Naive thymus-derived CD4-positive, alpha-beta T cell (primary cell): Measurements from ENCODE around the gene ING1. TPM values are rescaled to one million over a fixed set of nuclear protein-coding genes. Genes with fewer than 3 reads are reported as not detected.
"Not testable (repeated sequence)": the region's sequence is repeated elsewhere in the genome, so short reads cannot be mapped to it uniquely, and the experiment has no call there.

Source experiments
- ATAC-seq: fragments of 150-1000 bp; cut with Tn5 transposase; 2 replicates; pipeline ENCODE4 v1.10.0; 2021; ENCODE audit warnings: mild to moderate bottlenecking, moderate library complexity
- CTCF ChIA-PET: fragments of 350-600 bp; sonication (Branson Sonifier 250); formaldehyde crosslinking; loops from one replicate; lab custom pipeline; 2021; ENCODE audit warnings: antibody characterized with exemption; lab: Charles Lee
- POLR2A ChIA-PET: fragments of 350-600 bp; sonication (Branson Sonifier 250); formaldehyde crosslinking; loops from one replicate; lab custom pipeline; 2021; ENCODE audit warnings: antibody characterized with exemption, inconsistent platforms; lab: Charles Lee
- DNase-seq, 9 donors: peaks; one replicate each; pipeline versions ENCODE4 v3.0.0 to v3.0.0-alpha.2; 2020 to 2022; ENCODE audit warnings: mixed read lengths in 1 of 9
- H3K27ac ChIP-seq: one replicate; pipeline ENCODE4 v1.7.0; 2013; ENCODE audit warnings: mild to moderate bottlenecking, low read depth, low read length, moderate library complexity
- H3K27me3 ChIP-seq, 2 donors: one replicate each; pipeline ENCODE4 v1.7.0; 2013; ENCODE audit warnings: low read length in 2 of 2, mild to moderate bottlenecking in 2 of 2, moderate library complexity in 2 of 2; ENCODE audit not compliant: control insufficient read depth in 2 of 2, insufficient read depth in 2 of 2
- H3K36me3 ChIP-seq, 3 experiments: 1 replicate in 2 of 3; 2 replicates in 1 of 3; pipeline ENCODE4 v1.7.0; 2013; ENCODE audit warnings: low read length in 3 of 3, mild to moderate bottlenecking in 3 of 3, moderate library complexity in 1 of 3; ENCODE audit not compliant: insufficient read depth in 3 of 3, control insufficient read depth in 2 of 3
- H3K4me1 ChIP-seq, 2 donors: one replicate each; pipeline ENCODE4 v1.7.0; 2013; ENCODE audit warnings: low read length in 2 of 2, mild to moderate bottlenecking in 2 of 2, moderate library complexity in 1 of 2; ENCODE audit not compliant: control insufficient read depth in 2 of 2, insufficient read depth in 2 of 2
- H3K4me3 ChIP-seq: 2 replicates; pipeline ENCODE4 v1.7.0; 2013; ENCODE audit warnings: mild to moderate bottlenecking, low read length
- H3K9me3 ChIP-seq, 3 experiments: 1 replicate in 2 of 3; 2 replicates in 1 of 3; pipeline ENCODE4 v1.7.0; 2013; ENCODE audit warnings: low read length in 3 of 3; ENCODE audit not compliant: control insufficient read depth in 2 of 3
- H3K27ac Mint-ChIP-seq, 9 donors: one replicate each; pipeline ENCODE4 v1.8.0; 2020 to 2022; ENCODE audit warnings: mixed read lengths in 9 of 9, mild to moderate bottlenecking in 8 of 9, moderate library complexity in 5 of 9, inconsistent platforms in 2 of 9
- H3K27me3 Mint-ChIP-seq, 5 donors: one replicate each; pipeline ENCODE4 v1.8.0; 2021 to 2022; ENCODE audit warnings: mixed read lengths in 5 of 5, mild to moderate bottlenecking in 1 of 5
- H3K36me3 Mint-ChIP-seq, 5 donors: one replicate each; pipeline ENCODE4 v1.8.0; 2020 to 2022; ENCODE audit warnings: mixed read lengths in 5 of 5, mild to moderate bottlenecking in 3 of 5, inconsistent platforms in 1 of 5
- H3K4me1 Mint-ChIP-seq, 7 donors: one replicate each; pipeline ENCODE4 v1.8.0; 2020 to 2022; ENCODE audit warnings: mixed read lengths in 7 of 7, mild to moderate bottlenecking in 3 of 7, inconsistent platforms in 1 of 7
- H3K4me3 Mint-ChIP-seq, 10 donors: one replicate each; pipeline ENCODE4 v1.8.0; 2020 to 2022; ENCODE audit warnings: mild to moderate bottlenecking in 10 of 10, mixed read lengths in 10 of 10, moderate library complexity in 6 of 10, inconsistent platforms in 2 of 10
- H3K9me3 Mint-ChIP-seq, 11 donors: one replicate each; pipeline ENCODE4 v1.8.0; 2020 to 2022; ENCODE audit warnings: mixed read lengths in 11 of 11, mild to moderate bottlenecking in 4 of 11, inconsistent platforms in 1 of 11, moderate library complexity in 1 of 11
- intact Hi-C, 2 donors: fragments of 100-400 bp; cut with micrococcal nuclease; formaldehyde crosslinking; loops; one replicate each; pipeline ENCODE4 v1.15.1; 2023
- polyA plus RNA-seq, 2 donors: library from polyadenylated mRNA; unstranded; fragments of 300-500 nt; fragmentation: Illumina TruSeq; gene quantifications; one replicate each; pipeline ENCODE4 v1.2.3, GENCODE V29; 2021
- total RNA-seq, 6 experiments: library from RNA in 5 of 6; stranded (reverse) in 5 of 6; gene quantifications; 1 replicate in 5 of 6; 2 replicates in 1 of 6; pipeline ENCODE4 v1.2.3 and lab custom pipeline; 2021 to 2026

Gene ING1
- total and polyA plus RNA-seq, 7 experiments from 2014 or later: 9.1 to 33.8 (median 21.8) TPM

DNA sequence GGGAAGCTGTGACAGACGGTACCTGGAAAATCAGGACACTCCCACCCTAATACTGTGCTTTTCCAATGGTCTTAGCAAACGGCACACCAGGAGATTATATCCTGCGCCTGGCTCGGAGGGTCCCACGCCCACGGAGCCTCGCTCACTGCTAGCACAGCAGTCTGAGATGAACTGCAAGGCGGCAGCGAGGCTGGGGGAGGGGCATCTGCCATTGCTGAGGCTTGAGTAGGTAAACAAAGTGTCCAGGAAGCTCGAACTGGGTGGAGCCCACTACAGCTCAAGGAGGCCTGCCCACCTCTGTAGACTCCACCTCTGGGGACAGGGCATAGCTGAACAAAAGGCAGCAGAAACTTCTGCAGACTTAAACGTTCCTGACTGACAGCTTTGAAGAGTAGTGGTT is 43.7 kb upstream of the ING1 start:
- H3K36me3 ChIP-seq: peaks cover 0 to 39% (median 0%) of the 10 kb centered on the region in 3 experiments
- H3K27ac Mint-ChIP-seq, H3K9me3 Mint-ChIP-seq, ATAC-seq, H3K4me3 ChIP-seq, H3K4me1 ChIP-seq, H3K27me3 ChIP-seq, H3K4me3 Mint-ChIP-seq, H3K27me3 Mint-ChIP-seq, H3K9me3 ChIP-seq, DNase-seq, H3K27ac ChIP-seq, intact Hi-C loops: not testable (repeated sequence)
- ChIA-PET CTCF (interaction anchor here (0.7 kb wide), 1 partner anchor 89 kb away, joined by 3 read pairs; no protein-coding TSS in a partner anchor), POLR2A (interaction anchor here (0.6 kb wide), 1 partner anchor 245 kb away, joined by 3 read pairs; the partner anchor contains the start of gene ANKRD10)
- peaks cover 17 to 78% (median 46%) of the 10 kb centered on the region in 5 donors for H3K36me3 Mint-ChIP-seq
- H3K4me1 Mint-ChIP-seq: peaks cover 4 to 33% (median 22%) of the 10 kb centered on the region in 7 donors

DNA sequence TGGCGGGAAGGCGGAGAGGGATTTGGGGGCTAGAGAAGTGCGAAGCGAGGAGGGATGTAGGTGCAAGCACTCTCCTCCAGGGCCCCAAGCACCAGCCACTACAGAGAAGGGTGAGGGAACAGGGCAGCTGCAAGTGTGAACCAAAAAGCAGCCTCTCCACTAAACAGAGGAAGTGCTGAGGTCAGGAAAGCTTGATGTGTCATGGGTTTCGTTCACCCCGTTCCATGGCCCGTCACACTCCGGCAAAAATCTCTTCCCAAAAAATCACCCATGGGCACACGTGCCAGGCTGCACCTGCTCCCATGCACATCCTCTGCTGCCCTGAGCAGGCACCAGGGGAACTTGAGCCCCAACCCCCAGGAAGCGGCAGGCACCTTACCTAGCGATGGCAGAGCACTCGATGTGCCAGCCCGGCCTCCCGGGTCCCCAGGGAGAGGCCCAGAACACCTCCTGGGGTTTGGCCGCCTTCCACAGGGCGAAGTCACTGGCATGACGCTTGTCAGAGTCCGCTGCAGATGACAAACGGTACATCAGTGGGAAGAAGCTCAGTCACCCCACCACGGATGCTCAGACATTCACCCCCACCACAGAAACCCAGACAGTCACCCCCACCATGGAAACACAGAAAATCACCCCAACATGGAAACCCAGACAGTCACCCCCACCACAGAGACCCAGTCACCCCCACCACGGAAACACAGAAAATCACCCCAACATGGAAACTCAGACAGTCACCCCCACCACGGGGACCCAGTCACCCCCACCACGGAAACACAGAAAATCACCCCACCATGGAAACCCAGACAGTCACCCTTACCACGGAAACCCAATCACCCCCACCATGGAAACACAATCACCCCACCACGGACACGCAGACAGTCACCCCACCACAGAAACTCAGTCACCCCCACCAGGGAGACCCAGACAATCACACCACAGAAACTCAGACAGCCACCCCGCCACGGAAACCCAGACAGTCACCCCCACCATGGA is 36.6 kb upstream of the ING1 start:
- H3K9me3 ChIP-seq: no peaks in the 10 kb centered on the region
- no peak overlapping the region for H3K4me3 ChIP-seq
- no peaks in the 10 kb centered on the region for H3K4me1 ChIP-seq
- Mint-ChIP-seq H3K27me3 (no peaks in the 10 kb centered on the region), H3K9me3 (no peaks in the 10 kb centered on the region), H3K4me1 (peaks cover 9 to 33% (median 20%) of the 10 kb centered on the region in 7 donors), H3K27ac (no peak overlapping the region), H3K4me3 (no peak overlapping the region), H3K36me3 (peaks cover 6 to 69% (median 44%) of the 10 kb centered on the region in 5 donors)
- peaks cover 0 to 54% (median 15%) of the 10 kb centered on the region in 3 experiments for H3K36me3 ChIP-seq
- ChIA-PET POLR2A (no interaction called here), CTCF (no interaction called here)
- no peaks in the 10 kb centered on the region for H3K27me3 ChIP-seq
- intact Hi-C loops: no loop called here
- peak; percentile 77 for ATAC-seq
- no peak for DNase-seq
- H3K27ac ChIP-seq: no peak overlapping the region

DNA sequence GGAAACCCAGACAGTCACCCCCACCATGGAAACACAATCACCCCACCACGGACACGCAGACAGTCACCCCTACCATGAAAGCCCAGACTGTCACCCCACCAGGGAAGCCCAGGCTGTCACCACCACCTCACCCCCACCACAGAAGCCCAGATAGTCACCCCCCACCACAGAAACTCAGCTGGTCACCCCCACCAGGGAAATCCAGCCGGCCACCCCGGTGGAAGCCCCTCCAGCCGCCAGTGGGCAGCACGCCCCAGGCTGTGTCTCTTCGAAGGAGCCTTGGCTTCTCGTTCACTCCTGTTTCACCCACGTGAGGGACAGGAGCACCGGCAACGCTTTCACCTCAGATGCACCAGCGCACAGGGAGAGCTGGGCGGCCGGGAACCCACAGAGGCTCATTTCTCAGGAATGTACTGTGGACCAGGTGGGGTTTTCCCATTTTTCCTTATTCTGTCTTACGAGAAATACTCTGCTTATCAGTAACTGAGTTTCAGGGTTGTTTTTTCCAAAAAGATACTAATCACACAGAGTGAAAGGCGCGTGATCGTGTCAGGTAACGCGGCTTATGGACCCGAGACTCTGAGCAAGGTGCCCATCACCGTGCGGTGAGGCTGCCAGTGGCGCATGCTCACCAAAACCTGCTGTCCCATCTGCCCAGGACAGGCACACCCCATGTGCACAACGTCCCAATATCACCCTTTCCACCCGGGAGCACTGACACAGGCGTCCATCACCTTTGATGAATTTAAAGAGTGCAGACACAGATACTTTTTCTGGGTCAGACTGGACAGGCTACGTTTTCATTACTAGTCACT is 35.6 kb upstream of the ING1 start:
- intact Hi-C loops: no loop called here
- DNase-seq (no peak), ATAC-seq (peak; percentile 16)

DNA sequence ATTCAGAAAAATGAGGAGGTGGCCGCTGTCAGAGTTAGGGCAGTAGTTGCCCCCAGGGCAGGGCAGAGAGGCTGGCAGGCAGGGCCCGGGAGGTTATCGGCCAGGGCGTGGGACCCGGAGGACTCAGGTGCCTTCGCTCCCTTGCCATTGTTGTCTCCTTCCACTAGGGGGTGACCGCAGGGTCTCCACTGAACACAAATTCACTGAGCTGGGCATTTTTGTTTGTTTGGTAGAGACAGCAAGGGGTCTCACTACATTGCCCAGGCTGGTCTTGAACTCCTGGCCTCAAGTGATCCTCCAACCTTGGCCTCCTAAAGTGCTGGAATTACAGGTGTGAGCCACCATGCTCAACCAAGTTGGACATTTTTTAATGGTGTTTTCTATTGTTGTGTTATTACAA is 32.6 kb upstream of the ING1 start:
- intact Hi-C loops: loop anchor here in 1 of 2 donors (5.0 kb wide), 1 partner anchor 371 kb away; no protein-coding TSS in a partner anchor
- Histone ChIP-seq H3K27ac (no peak overlapping the region), H3K36me3 (peaks cover 0 to 78% (median 15%) of the 10 kb centered on the region in 3 experiments), H3K9me3 (no peaks in the 10 kb centered on the region), H3K4me1 (no peaks in the 10 kb centered on the region), H3K27me3 (no peaks in the 10 kb centered on the region), H3K4me3 (no peak overlapping the region)
- peak in 3 of 9 donors; percentile 8 to 22 (median 21) for DNase-seq
- H3K27me3 Mint-ChIP-seq: no peaks in the 10 kb centered on the region
- ChIA-PET CTCF (interaction anchor here (0.8 to 1.0 kb wide), 2 partner anchors 42 to 137 kb away, joined by 3 to 4 read pairs; no protein-coding TSS in a partner anchor), POLR2A (interaction anchor here (0.6 kb wide), 1 partner anchor 31 kb away, joined by 3 read pairs; no protein-coding TSS in a partner anchor)
- peaks cover 12 to 50% (median 31%) of the 10 kb centered on the region in 5 donors for H3K36me3 Mint-ChIP-seq
- no peak for ATAC-seq
- H3K4me3 Mint-ChIP-seq: no peak overlapping the region
- H3K9me3 Mint-ChIP-seq: no peaks in the 10 kb centered on the region
- peaks cover 4 to 22% (median 12%) of the 10 kb centered on the region in 7 donors for H3K4me1 Mint-ChIP-seq
- no peak overlapping the region for H3K27ac Mint-ChIP-seq

More for the DNA sequence above, 35.6 kb upstream of the ING1 start:
- ChIA-PET CTCF (no interaction called here), POLR2A (no interaction called here)
- Mint-ChIP-seq H3K36me3 (peaks cover 6 to 67% (median 37%) of the 10 kb centered on the region in 5 donors), H3K4me1 (peaks cover 4 to 23% (median 16%) of the 10 kb centered on the region in 7 donors), H3K9me3 (no peaks in the 10 kb centered on the region), H3K27ac (peak overlapping the region in 1 of 9 donors; percentile 33), H3K27me3 (no peaks in the 10 kb centered on the region), H3K4me3 (no peak overlapping the region)
- Histone ChIP-seq H3K4me1 (no peaks in the 10 kb centered on the region), H3K4me3 (no peak overlapping the region), H3K9me3 (no peaks in the 10 kb centered on the region), H3K27ac (no peak overlapping the region), H3K27me3 (no peaks in the 10 kb centered on the region), H3K36me3 (peaks cover 0 to 65% (median 15%) of the 10 kb centered on the region in 3 experiments)

DNA sequence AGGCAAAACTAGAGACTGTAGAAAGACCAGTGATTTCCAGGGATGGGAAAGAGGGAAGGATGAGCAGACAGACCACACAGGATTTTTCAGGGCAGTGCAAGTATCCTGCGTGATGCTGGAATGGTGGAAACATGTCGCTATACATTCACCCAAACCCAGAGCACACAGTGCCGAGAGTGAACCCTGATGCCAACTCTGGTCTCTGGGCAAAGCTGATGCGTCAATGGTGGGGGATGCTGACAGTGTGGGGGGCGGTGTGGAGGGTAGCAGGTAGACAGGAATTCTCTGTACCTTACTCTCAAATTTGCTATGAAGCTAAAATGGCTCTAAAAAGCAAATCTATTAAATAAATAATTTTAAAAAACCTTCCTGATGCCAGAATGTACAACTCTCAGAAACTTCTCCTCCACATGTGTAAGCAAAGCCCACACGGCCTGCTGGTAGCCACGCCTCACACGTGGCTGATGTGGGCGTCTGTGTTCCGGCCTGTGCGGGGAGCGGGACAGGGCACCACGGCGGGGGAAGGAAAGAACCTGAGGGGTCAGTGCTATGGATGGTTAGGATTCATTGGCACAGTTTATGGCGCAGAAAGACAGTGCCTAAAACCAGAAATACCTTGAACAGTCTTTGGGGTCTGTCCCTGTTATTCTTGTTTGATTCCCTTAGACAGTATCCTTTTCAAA is 31.5 kb upstream of the ING1 start:
- no peaks in the 10 kb centered on the region for H3K27me3 ChIP-seq
- intact Hi-C loops: loop anchor here (2.0 to 5.0 kb wide), 4 partner anchors 23 to 370 kb away; no protein-coding TSS in a partner anchor
- H3K9me3 ChIP-seq: no peaks in the 10 kb centered on the region
- H3K9me3 Mint-ChIP-seq: no peaks in the 10 kb centered on the region
- no peak overlapping the region for H3K4me3 Mint-ChIP-seq
- H3K27ac ChIP-seq: no peak overlapping the region
- H3K4me1 ChIP-seq: no peaks in the 10 kb centered on the region
- H3K4me3 ChIP-seq: no peak overlapping the region
- POLR2A ChIA-PET: interaction anchor here (1.0 kb wide), 1 partner anchor 33 kb away, joined by 3 read pairs; no protein-coding TSS in a partner anchor
- peak overlapping the region in 1 of 9 donors; percentile 59 for H3K27ac Mint-ChIP-seq
- peaks cover 6 to 43% (median 24%) of the 10 kb centered on the region in 5 donors for H3K36me3 Mint-ChIP-seq
- DNase-seq: no peak
- H3K27me3 Mint-ChIP-seq: no peaks in the 10 kb centered on the region
- CTCF ChIA-PET: interaction anchor here (0.8 to 2.0 kb wide), 5 partner anchors 10 to 232 kb away, joined by 3 to 23 read pairs (median 4); no protein-coding TSS in a partner anchor
- H3K4me1 Mint-ChIP-seq: peaks cover 3 to 15% (median 6%) of the 10 kb centered on the region in 7 donors
- H3K36me3 ChIP-seq: peaks cover 0 to 77% (median 8%) of the 10 kb centered on the region in 3 experiments
- ATAC-seq: no peak
